ENCODE results near the gene RARS2. TPM values are rescaled to one million over a fixed set of nuclear protein-coding genes. Genes with fewer than 3 reads are reported as not detected.
"Not testable (repeated sequence)": the region's sequence is repeated elsewhere in the genome, so short reads cannot be mapped to it uniquely, and the experiment has no call there.

Gene RARS2
- total RNA-seq, 1 experiment from 2014 or later, result 50.4 TPM

- Histone ChIP-seq H3K4me3 (no peak overlapping the region), H3K9me3 (replicated peaks) (no peaks in the 10 kb centered on the region), H3K27ac (no peak overlapping the region), H3K36me3 (peaks cover 61% of the 10 kb centered on the region), H3K4me1 (replicated peaks) (peaks cover 10% of the 10 kb centered on the region), H3K27me3 (replicated peaks) (no peaks in the 10 kb centered on the region)
- DNase-seq (ENCODE audit: low read depth in 1 of 2, low spot score in 2 of 2), result no peak
Measured at GRCh38 chr6:87504441-87504840, 85.3 kb downstream of the RARS2 start.

GRCh38 chr6:87501809-87502572 is 87.8 kb downstream of the RARS2 start:
- no peak overlapping the region for H3K27ac ChIP-seq
- H3K4me3 ChIP-seq, result no peak overlapping the region
- no peak for DNase-seq (ENCODE audit: low read depth in 1 of 2, low spot score in 2 of 2)
- no peaks in the 10 kb centered on the region for H3K4me1 ChIP-seq (replicated peaks)
- no peaks in the 10 kb centered on the region for H3K27me3 ChIP-seq (replicated peaks)
- no peaks in the 10 kb centered on the region for H3K9me3 ChIP-seq (replicated peaks)
- peaks cover 39% of the 10 kb centered on the region for H3K36me3 ChIP-seq

GRCh38 chr6:87498048-87498447 is 91.7 kb downstream of the RARS2 start:
- H3K27me3 ChIP-seq (replicated peaks), result no peaks in the 10 kb centered on the region
- peaks cover 27% of the 10 kb centered on the region for H3K36me3 ChIP-seq
- H3K4me1 ChIP-seq (replicated peaks), result no peaks in the 10 kb centered on the region
- no peak overlapping the region for H3K27ac ChIP-seq
- DNase-seq (ENCODE audit: low read depth in 1 of 2, low spot score in 2 of 2), result no peak
- no peaks in the 10 kb centered on the region for H3K9me3 ChIP-seq (replicated peaks)
- H3K4me3 ChIP-seq, result no peak overlapping the region

- Histone ChIP-seq H3K27me3 (replicated peaks) (no peaks in the 10 kb centered on the region), H3K9me3 (replicated peaks) (no peaks in the 10 kb centered on the region), H3K4me1 (replicated peaks) (no peaks in the 10 kb centered on the region), H3K36me3 (peaks cover 18% of the 10 kb centered on the region; the same call in 1 of the 2 replicates), H3K4me3 (no peak overlapping the region), H3K27ac (no peak overlapping the region)
- no peak for DNase-seq (ENCODE audit: low read depth in 1 of 2, low spot score in 2 of 2)
Measured at GRCh38 chr6:87494761-87495422, 94.9 kb downstream of the RARS2 start.

- not testable (repeated sequence) for DNase-seq (ENCODE audit: low read depth in 1 of 2, low spot score in 2 of 2); H3K9me3 ChIP-seq (replicated peaks); H3K27me3 ChIP-seq (replicated peaks); H3K4me3 ChIP-seq; H3K27ac ChIP-seq
- peaks cover 22% of the 10 kb centered on the region for H3K4me1 ChIP-seq (replicated peaks)
- H3K36me3 ChIP-seq, result peaks cover 22% of the 10 kb centered on the region
Measured at GRCh38 chr6:87489326-87489725, 100.5 kb downstream of the RARS2 start.

- Histone ChIP-seq H3K4me3 (no peak overlapping the region), H3K27ac (peak overlapping the region; percentile 83), H3K36me3 (peaks cover 16% of the 10 kb centered on the region), H3K4me1 (replicated peaks) (peaks cover 28% of the 10 kb centered on the region), H3K9me3 (replicated peaks) (peaks cover 8% of the 10 kb centered on the region), H3K27me3 (replicated peaks) (no peaks in the 10 kb centered on the region)
- peak; percentile 43 to 64 for DNase-seq (ENCODE audit: low read depth in 1 of 2, low spot score in 2 of 2)
Measured at GRCh38 chr6:87487555-87487954, 102.2 kb downstream of the RARS2 start.

- Histone ChIP-seq H3K4me3 (no peak overlapping the region), H3K27ac (no peak overlapping the region), H3K27me3 (replicated peaks) (no peaks in the 10 kb centered on the region), H3K4me1 (replicated peaks) (peaks cover 28% of the 10 kb centered on the region), H3K9me3 (replicated peaks) (peaks cover 8% of the 10 kb centered on the region), H3K36me3 (peaks cover 12% of the 10 kb centered on the region)
- DNase-seq (ENCODE audit: low read depth in 1 of 2, low spot score in 2 of 2), result no peak
Measured at GRCh38 chr6:87484491-87484890, 105.3 kb downstream of the RARS2 start.

- H3K27me3 ChIP-seq (replicated peaks), result no peaks in the 10 kb centered on the region
- peaks cover 12% of the 10 kb centered on the region for H3K36me3 ChIP-seq
- no peak overlapping the region for H3K4me3 ChIP-seq
- peaks cover 27% of the 10 kb centered on the region for H3K4me1 ChIP-seq (replicated peaks)
- peaks cover 8% of the 10 kb centered on the region for H3K9me3 ChIP-seq (replicated peaks)
- DNase-seq (ENCODE audit: low read depth in 1 of 2, low spot score in 2 of 2), result peak; percentile 76 to 77
- no peak overlapping the region; the same call in 1 of the 2 replicates for H3K27ac ChIP-seq
Measured at GRCh38 chr6:87483929-87484328, 105.9 kb downstream of the RARS2 start.

GRCh38 chr6:87482366-87482765 is 107.4 kb downstream of the RARS2 start:
- Histone ChIP-seq H3K9me3 (replicated peaks) (peaks cover 8% of the 10 kb centered on the region), H3K4me1 (replicated peaks) (peaks cover 12% of the 10 kb centered on the region), H3K27me3 (replicated peaks) (no peaks in the 10 kb centered on the region), H3K27ac (no peak overlapping the region), H3K36me3 (peaks cover 18% of the 10 kb centered on the region), H3K4me3 (no peak overlapping the region)
- DNase-seq (ENCODE audit: low read depth in 1 of 2, low spot score in 2 of 2), result no peak

GRCh38 chr6:87481931-87482330 is 107.9 kb downstream of the RARS2 start:
- H3K27me3 ChIP-seq (replicated peaks), result no peaks in the 10 kb centered on the region
- peaks cover 7% of the 10 kb centered on the region for H3K4me1 ChIP-seq (replicated peaks)
- DNase-seq (ENCODE audit: low read depth in 1 of 2, low spot score in 2 of 2), result no peak
- H3K4me3 ChIP-seq, result no peak overlapping the region
- peaks cover 18% of the 10 kb centered on the region for H3K36me3 ChIP-seq
- peaks cover 8% of the 10 kb centered on the region for H3K9me3 ChIP-seq (replicated peaks)
- H3K27ac ChIP-seq, result no peak overlapping the region

GRCh38 chr6:87473419-87473903 is 116.3 kb downstream of the RARS2 start:
- peaks cover 10% of the 10 kb centered on the region for H3K36me3 ChIP-seq
- H3K4me3 ChIP-seq, result peak overlapping the region; percentile 87
- no peak for DNase-seq (ENCODE audit: low read depth in 1 of 2, low spot score in 2 of 2)

GRCh38 chr6:87472525-87473418 is 117.0 kb downstream of the RARS2 start, which contains the start of gene SLC35A1:
SLC35A1 (plus strand) TSS chr6:87472974; CDS start chr6:87473004, 30 bp downstream.
- H3K27ac ChIP-seq, result peak within 1 kb of the TSS; percentile 74
- H3K9me3 ChIP-seq (replicated peaks), result no peaks in the 10 kb centered on the region
- H3K27me3 ChIP-seq (replicated peaks), result peaks cover 3% of the 10 kb centered on the region; the same call in 1 of the 2 replicates
- peaks cover 4% of the 10 kb centered on the region for H3K36me3 ChIP-seq
- DNase-seq (ENCODE audit: low read depth in 1 of 2, low spot score in 2 of 2), result peak; percentile 82 to 94
- no peaks in the 10 kb centered on the region; the same call in 1 of the 2 replicates for H3K4me1 ChIP-seq (replicated peaks)
- peak within 1 kb of the TSS; percentile 87 for H3K4me3 ChIP-seq

More at GRCh38 chr6:87473419-87473903, 116.3 kb downstream of the RARS2 start:
- Histone ChIP-seq H3K9me3 (replicated peaks) (no peaks in the 10 kb centered on the region), H3K27ac (no peak overlapping the region), H3K27me3 (replicated peaks) (no peaks in the 10 kb centered on the region), H3K4me1 (replicated peaks) (no peaks in the 10 kb centered on the region; the same call in 1 of the 2 replicates)

GRCh38 chr6:87465051-87465450 is 124.7 kb downstream of the RARS2 start:
- Histone ChIP-seq H3K27ac (no peak overlapping the region), H3K4me3 (no peak overlapping the region), H3K36me3 (no peaks in the 10 kb centered on the region), H3K4me1 (replicated peaks) (no peaks in the 10 kb centered on the region), H3K27me3 (replicated peaks) (peaks cover 15% of the 10 kb centered on the region), H3K9me3 (replicated peaks) (no peaks in the 10 kb centered on the region)
- DNase-seq (ENCODE audit: low read depth in 1 of 2, low spot score in 2 of 2), result no peak

Data from SJSA1 (cell line).